NCI-H2227 (cell line): ENCODE results near the gene NME3.

Experiments used
- DNase-seq: peaks from one replicate; lab custom pipeline; 2025; ENCODE audit not compliant: unreplicated experiment; lab: John Stamatoyannopoulos, UW

Gene NME3

GRCh38 chr16:1794221-1794871, 23.0 kb upstream of the NME3 start:
- no peak for DNase-seq

- no peak for DNase-seq
Measured at GRCh38 chr16:1793578-1794220, 22.4 kb upstream of the NME3 start, which contains the start of gene IGFALS. IGFALS (minus strand) TSS chr16:1793705; CDS start chr16:1793652, 53 bp downstream.

GRCh38 chr16:1792836-1793577, 21.7 kb upstream of the NME3 start:
- DNase-seq = no peak

- no peak for DNase-seq
Measured at GRCh38 chr16:1791943-1792812, 20.8 kb upstream of the NME3 start.

- DNase-seq = no peak
Measured at GRCh38 chr16:1791256-1791942, 20.1 kb upstream of the NME3 start.

- DNase-seq = no peak
Measured at GRCh38 chr16:1790611-1791255, 19.4 kb upstream of the NME3 start.

GRCh38 chr16:1790261-1790610, 18.9 kb upstream of the NME3 start:
- no peak for DNase-seq

- DNase-seq = no peak
Measured at GRCh38 chr16:1789643-1790045, 18.3 kb upstream of the NME3 start.

- DNase-seq = no peak
Measured at GRCh38 chr16:1788708-1789100, 17.4 kb upstream of the NME3 start.

GRCh38 chr16:1788095-1788707, 16.9 kb upstream of the NME3 start:
- DNase-seq = no peak

GRCh38 chr16:1787322-1788094, 16.2 kb upstream of the NME3 start:
- no peak for DNase-seq

- DNase-seq = no peak
Measured at GRCh38 chr16:1787056-1787321, 15.6 kb upstream of the NME3 start.

- no peak for DNase-seq
Measured at GRCh38 chr16:1786242-1787055, 15.1 kb upstream of the NME3 start.

- DNase-seq = no peak
Measured at GRCh38 chr16:1785846-1786170, 14.5 kb upstream of the NME3 start.

GRCh38 chr16:1784977-1785845, 13.9 kb upstream of the NME3 start:
- DNase-seq = no peak

- DNase-seq = peak; percentile 100
Measured at GRCh38 chr16:1782408-1783264, 11.3 kb upstream of the NME3 start, which contains the start of the genes NUBP2 and SPSB3. NUBP2 (plus strand) TSS chr16:1782960; CDS start chr16:1783021, 61 bp downstream. SPSB3 (minus strand) TSS chr16:1782571; CDS start chr16:1781483, 1,088 bp downstream.
